Vagina (tissue), 2 donors: Measurements from ENCODE around the gene NOX1. TPM values are rescaled to one million over a fixed set of nuclear protein-coding genes. Genes with fewer than 3 reads are reported as not detected.

ENCODE experiments used
- DNase-seq, 2 donors: peaks; one replicate each; pipeline ENCODE4 v3.0.0-alpha.2; 2017; ENCODE audit errors: extremely low spot score in 2 of 2
- H3K27ac ChIP-seq: fragments of 200-600 bp; sonication (generic); one replicate; pipeline ENCODE4 v1.5.1; 2019
- H3K27me3 ChIP-seq: fragments of 200-600 bp; sonication (generic); one replicate; pipeline ENCODE4 v1.5.1; 2019
- H3K36me3 ChIP-seq, 2 donors: fragments of 200-600 bp; sonication (generic); one replicate each; pipeline ENCODE4 v1.5.1; 2017 to 2019
- H3K4me1 ChIP-seq: fragments of 200-600 bp; sonication (generic); one replicate; pipeline ENCODE4 v1.5.1; 2019
- H3K4me3 ChIP-seq, 2 donors: fragments of 200-600 bp; sonication (generic); 1 replicate in 1 of 2; 2 replicates in 1 of 2; pipeline ENCODE4 v1.5.1; 2016 to 2019
- H3K9me3 ChIP-seq: fragments of 200-600 bp; sonication (generic); one replicate; pipeline ENCODE4 v1.5.1; 2019
- CTCF ChIP-seq, 3 experiments: fragments of 450-650 bp in 2 of 3; fragments of 200-600 bp in 1 of 3; sonication (generic) in 1 of 3; IDR thresholded peaks; one replicate each; pipeline ENCODE4 v1.5.1; 2017 to 2019; ENCODE audit warnings: antibody characterized with exemption in 3 of 3, mild to moderate bottlenecking in 2 of 3, moderate library complexity in 2 of 3
- POLR2A ChIP-seq, 2 donors: fragments of 450-650 bp; IDR thresholded peaks; one replicate each; pipeline ENCODE4 v1.6.1; 2017; ENCODE audit warnings: antibody characterized with exemption in 2 of 2, mild to moderate bottlenecking in 2 of 2, moderate library complexity in 2 of 2
- POLR2AphosphoS5 ChIP-seq, 2 donors: sonication (generic); formaldehyde crosslinking; IDR thresholded peaks; one replicate each; pipeline ENCODE4 v1.9.0; 2017; ENCODE audit warnings: antibody characterized with exemption in 2 of 2, mild to moderate bottlenecking in 2 of 2, low read depth in 1 of 2; ENCODE audit not compliant: insufficient read depth in 1 of 2
- intact Hi-C: fragments of 100-400 bp; cut with DNase I; formaldehyde crosslinking; loops from one replicate; pipeline ENCODE4 v1.15.1; 2023
- total RNA-seq: library from RNA; depleted of rRNA; stranded (reverse); fragments of >200 nt; gene quantifications from one replicate; pipeline ENCODE4 v1.2.3, GENCODE V29; 2016

Gene NOX1
- not detected for total RNA-seq

- Histone ChIP-seq H3K4me3 (no peak within 1 kb of the TSS), H3K4me1 (no peaks in the 10 kb centered on the region)
- intact Hi-C loops, result no loop called here
These were observed at the start of gene NOX1 for GRCh38 chrX:100874325-100874724. Gene NOX1, minus strand, starts transcription at chrX:100874359. Its CDS starts 220 bp downstream, at chrX:100874139.

GRCh38 chrX:100915562-100915961, 41.4 kb upstream of the NOX1 start:
- H3K4me1 ChIP-seq, result no peaks in the 10 kb centered on the region
- intact Hi-C loops, result no loop called here
- no peak overlapping the region for H3K27ac ChIP-seq
- H3K9me3 ChIP-seq, result no peaks in the 10 kb centered on the region
- H3K27me3 ChIP-seq, result no peaks in the 10 kb centered on the region
- DNase-seq, result no peak
- H3K4me3 ChIP-seq, result no peak overlapping the region
- no peak for TF ChIP-seq POLR2A (IDR thresholded peaks at IDR 0.05)
- no peak for TF ChIP-seq CTCF (IDR thresholded peaks at IDR 0.05)
- TF ChIP-seq POLR2AphosphoS5 (IDR thresholded peaks at IDR 0.05; ENCODE audit: insufficient read depth in 1 of 2, low read depth in 1 of 2), result no peak
- no peaks in the 10 kb centered on the region for H3K36me3 ChIP-seq

More at GRCh38 chrX:100874325-100874724, at the start of gene NOX1:
- no peak within 1 kb of the TSS for H3K27ac ChIP-seq
- TF ChIP-seq CTCF (IDR thresholded peaks at IDR 0.05) (no peak), POLR2A (IDR thresholded peaks at IDR 0.05) (no peak)
- no peaks in the 10 kb centered on the region for H3K27me3 ChIP-seq
- DNase-seq, result no peak
- no peaks in the 10 kb centered on the region for H3K36me3 ChIP-seq
- H3K9me3 ChIP-seq, result no peaks in the 10 kb centered on the region

- Histone ChIP-seq H3K9me3 (no peaks in the 10 kb centered on the region), H3K4me3 (no peak overlapping the region), H3K4me1 (no peaks in the 10 kb centered on the region), H3K27me3 (no peaks in the 10 kb centered on the region), H3K27ac (no peak overlapping the region), H3K36me3 (no peaks in the 10 kb centered on the region)
- intact Hi-C loops, result no loop called here
- TF ChIP-seq POLR2AphosphoS5 (IDR thresholded peaks at IDR 0.05; ENCODE audit: insufficient read depth in 1 of 2, low read depth in 1 of 2) (no peak), CTCF (IDR thresholded peaks at IDR 0.05) (no peak), POLR2A (IDR thresholded peaks at IDR 0.05) (no peak)
- no peak for DNase-seq
These were observed 39.0 kb upstream of the NOX1 start for GRCh38 chrX:100913111-100913510.

GRCh38 chrX:100911731-100912130, 37.6 kb upstream of the NOX1 start:
- Histone ChIP-seq H3K36me3 (no peaks in the 10 kb centered on the region), H3K27ac (no peak overlapping the region), H3K27me3 (no peaks in the 10 kb centered on the region), H3K4me3 (no peak overlapping the region), H3K9me3 (no peaks in the 10 kb centered on the region), H3K4me1 (no peaks in the 10 kb centered on the region)
- DNase-seq, result no peak
- intact Hi-C loops, result no loop called here
- TF ChIP-seq CTCF (IDR thresholded peaks at IDR 0.05) (no peak), POLR2AphosphoS5 (IDR thresholded peaks at IDR 0.05; ENCODE audit: insufficient read depth in 1 of 2, low read depth in 1 of 2) (no peak), POLR2A (IDR thresholded peaks at IDR 0.05) (no peak)

GRCh38 chrX:100905620-100906019, 31.5 kb upstream of the NOX1 start:
- Histone ChIP-seq H3K36me3 (no peaks in the 10 kb centered on the region), H3K27me3 (no peaks in the 10 kb centered on the region), H3K4me1 (no peaks in the 10 kb centered on the region), H3K27ac (no peak overlapping the region), H3K4me3 (no peak overlapping the region), H3K9me3 (no peaks in the 10 kb centered on the region)
- intact Hi-C loops, result no loop called here
- TF ChIP-seq POLR2AphosphoS5 (IDR thresholded peaks at IDR 0.05; ENCODE audit: insufficient read depth in 1 of 2, low read depth in 1 of 2), result no peak
- TF ChIP-seq CTCF (IDR thresholded peaks at IDR 0.05), result no peak
- no peak for TF ChIP-seq POLR2A (IDR thresholded peaks at IDR 0.05)
- DNase-seq, result no peak
